T-helper 22 cell (primary cell): ENCODE data around the gene OLFML1.

Experiments
- DNase-seq: peaks from one replicate; pipeline ENCODE4 v3.0.0-alpha.2; 2020; ENCODE audit warnings: low read depth

Gene OLFML1

DNA sequence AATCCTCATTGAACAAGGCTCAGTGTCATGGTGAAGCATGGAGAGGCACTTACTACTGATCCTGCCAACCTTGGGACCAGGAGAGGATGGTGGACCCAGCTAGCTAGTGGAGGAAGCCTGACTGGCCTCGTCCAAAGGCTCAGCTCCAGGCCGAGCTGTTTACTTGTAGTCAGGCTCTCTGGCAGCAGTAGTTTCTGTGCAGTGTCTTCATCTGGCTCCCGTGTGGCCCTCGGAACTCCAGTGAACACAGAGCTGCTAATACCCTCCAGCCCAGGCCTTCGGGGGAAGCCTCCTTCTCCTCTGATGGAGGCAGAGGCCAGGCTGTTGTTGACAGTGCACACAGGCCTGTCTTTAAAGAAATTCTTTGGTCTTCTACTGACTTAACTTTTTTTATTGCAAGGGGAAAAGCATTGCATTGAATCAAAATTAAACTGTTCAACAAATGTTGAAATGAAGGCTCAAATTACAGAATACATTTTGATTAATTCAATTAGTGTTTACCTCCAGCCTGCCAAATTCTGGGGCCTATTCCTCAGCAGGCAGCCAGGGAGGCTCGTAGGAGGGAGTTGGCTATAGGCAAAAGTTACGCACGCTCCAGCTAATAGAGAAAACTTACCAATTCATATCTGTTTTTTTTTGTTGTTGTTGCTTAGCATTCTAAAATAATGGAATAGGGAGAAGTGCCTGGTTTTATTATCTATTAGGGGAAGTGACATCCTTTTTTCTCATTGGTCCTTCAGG lies 47.3 kb downstream of the OLFML1 start:
- no peak for DNase-seq

- no peak for DNase-seq
Measured at GRCh38 chr11:7533199-7534041, 48.1 kb downstream of the OLFML1 start.

GRCh38 chr11:7534042-7534378 lies 48.7 kb downstream of the OLFML1 start:
- DNase-seq: no peak

DNA sequence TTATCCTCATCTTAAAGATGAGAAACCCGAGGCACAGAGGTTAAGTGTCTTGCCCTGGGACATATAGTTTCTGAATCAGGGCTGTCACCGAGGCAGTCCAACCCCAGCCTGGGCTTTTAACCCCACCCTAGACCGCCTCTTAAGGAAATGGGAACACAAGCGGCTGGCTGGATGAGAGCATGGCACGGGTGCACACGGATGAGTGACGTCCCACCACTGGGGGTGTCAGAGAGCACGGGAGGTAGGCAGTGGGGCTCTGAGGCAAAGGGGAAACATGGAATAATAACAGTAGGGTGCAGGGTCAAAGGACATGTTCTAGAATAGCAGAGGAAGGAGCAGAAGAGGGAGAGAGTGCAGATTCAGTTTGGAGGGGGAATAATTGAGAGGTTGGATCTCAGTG lies 50.8 kb downstream of the OLFML1 start:
- DNase-seq: no peak

DNA sequence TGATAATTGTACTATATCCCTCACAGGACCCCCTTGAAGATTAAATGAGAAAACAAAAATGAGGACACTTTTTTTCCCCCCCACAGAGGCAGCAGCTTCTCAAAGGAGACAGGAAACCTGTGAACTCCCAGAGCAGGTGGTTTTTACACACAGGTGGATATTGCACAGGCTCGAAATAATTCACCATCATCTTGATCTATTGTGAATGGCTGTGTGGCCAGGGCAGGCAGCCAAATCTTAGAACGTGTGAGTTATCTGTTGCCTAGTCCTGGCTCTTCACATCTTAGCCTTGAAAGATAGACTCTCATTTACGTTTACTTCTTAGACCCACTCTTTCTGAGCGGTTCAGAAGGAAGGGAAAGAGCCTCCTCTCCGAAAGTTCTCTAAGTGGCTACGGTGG lies 52.0 kb downstream of the OLFML1 start:
- no peak for DNase-seq

GRCh38 chr11:7538031-7538430 lies 52.7 kb downstream of the OLFML1 start:
- DNase-seq: no peak

GRCh38 chr11:7538466-7539454 lies 53.5 kb downstream of the OLFML1 start:
- no peak for DNase-seq

GRCh38 chr11:7540830-7541555 lies 55.7 kb downstream of the OLFML1 start:
- no peak for DNase-seq

GRCh38 chr11:7543302-7543701 lies 58.0 kb downstream of the OLFML1 start:
- no peak for DNase-seq

DNA sequence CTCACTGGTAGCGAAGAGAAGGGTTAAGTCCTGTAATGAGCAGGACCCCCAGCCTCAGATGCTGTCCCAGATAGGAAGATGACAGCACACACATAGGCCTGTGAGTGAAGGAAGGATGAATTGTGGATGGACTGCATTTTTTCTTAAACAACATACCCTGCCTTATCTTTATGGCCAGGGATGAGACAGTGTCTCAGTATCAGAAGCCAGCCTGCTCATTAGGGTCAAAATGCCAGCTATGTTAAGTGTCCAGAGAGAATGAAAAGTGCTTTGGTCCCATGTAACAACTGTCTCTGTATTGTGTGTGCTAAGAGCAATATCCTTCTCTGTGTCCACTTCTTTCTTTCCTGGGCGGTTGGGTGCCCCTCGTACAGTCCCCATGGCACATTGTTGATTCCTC lies 58.7 kb downstream of the OLFML1 start:
- DNase-seq: no peak

GRCh38 chr11:7545611-7546010 lies 60.3 kb downstream of the OLFML1 start:
- no peak for DNase-seq

GRCh38 chr11:7546324-7546791 lies 61.1 kb downstream of the OLFML1 start:
- DNase-seq: no peak

DNA sequence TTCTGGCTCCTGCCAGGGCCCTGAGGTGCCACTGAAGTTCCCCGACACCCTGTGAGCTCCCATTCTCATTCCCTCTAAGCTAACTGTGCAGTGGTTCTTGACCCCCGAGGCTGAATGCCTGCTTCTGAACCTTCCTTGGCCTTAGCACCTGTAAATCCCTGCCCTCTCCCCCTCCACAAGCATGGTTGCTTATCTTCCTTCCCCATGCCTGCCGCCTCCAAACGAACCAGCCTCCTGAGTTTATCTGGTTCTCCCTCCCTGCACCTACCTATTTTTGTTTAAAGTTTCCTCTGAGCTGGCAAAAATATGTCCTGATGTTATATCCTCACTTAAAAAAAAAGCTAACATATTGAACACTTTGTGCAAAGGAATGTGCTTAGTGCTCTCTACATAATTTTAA lies 62.4 kb downstream of the OLFML1 start:
- DNase-seq: no peak

- DNase-seq: no peak
Measured at GRCh38 chr11:7548659-7549274, 63.5 kb downstream of the OLFML1 start.

DNA sequence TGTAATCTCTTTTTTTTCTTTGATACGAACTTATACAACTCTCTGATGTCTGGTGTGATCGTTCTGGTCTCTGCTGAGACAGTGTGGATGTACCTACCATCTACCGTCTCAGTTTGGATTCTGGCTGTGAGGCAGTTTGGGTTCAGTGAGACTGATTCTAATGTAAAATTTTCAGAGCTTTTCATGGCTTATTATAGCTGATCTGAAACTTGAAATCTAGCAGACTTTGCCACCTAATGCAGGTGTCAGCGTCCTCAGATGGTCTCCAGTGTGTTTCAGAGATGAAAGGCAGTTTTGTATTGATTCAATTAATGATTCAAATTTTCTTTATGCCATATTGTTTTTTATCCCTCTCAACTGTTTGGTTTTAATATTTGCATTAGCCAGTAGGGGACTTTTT lies 64.4 kb downstream of the OLFML1 start:
- DNase-seq: no peak

DNA sequence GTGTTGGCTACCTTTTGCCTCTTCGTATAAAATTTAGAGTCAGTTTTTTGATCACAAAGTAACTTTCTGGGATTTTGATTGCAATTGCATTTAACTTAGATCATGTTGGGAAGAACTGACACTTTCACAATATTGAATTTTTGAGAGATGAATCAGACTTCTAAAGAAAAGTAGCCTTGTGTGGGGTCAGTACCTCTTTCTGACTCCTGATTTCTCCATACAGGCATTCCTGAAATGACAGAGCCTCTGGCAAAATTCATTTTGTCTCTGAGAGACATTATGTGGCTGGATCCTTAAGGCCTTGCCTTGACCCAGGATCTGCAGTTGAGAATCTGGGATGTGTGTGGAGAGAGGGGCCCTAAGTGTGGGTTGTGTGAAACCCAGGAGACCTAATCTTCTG lies 66.3 kb downstream of the OLFML1 start:
- no peak for DNase-seq

GRCh38 chr11:7552666-7553065 lies 67.4 kb downstream of the OLFML1 start:
- DNase-seq: no peak

- no peak for DNase-seq
Measured at GRCh38 chr11:7555052-7555699, 69.9 kb downstream of the OLFML1 start.

DNA sequence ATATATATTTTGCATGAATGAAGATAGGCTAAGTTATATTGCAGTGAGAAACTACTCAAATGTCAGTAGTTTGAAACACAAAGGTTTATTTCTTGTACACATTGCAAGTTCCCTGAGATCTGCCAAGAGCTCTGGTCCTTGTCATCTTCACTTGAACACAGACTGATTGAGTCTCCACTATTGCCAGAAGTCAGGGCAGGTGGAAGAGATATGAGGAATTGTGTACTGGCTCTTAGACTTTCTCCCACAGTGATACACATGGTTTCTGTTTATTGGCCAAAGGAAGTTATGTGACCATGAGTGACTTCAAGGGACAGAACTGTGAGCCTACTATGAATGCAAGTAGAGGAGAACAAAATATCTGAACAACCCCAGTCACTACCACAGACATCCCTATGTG lies 72.7 kb downstream of the OLFML1 start:
- DNase-seq: no peak

DNA sequence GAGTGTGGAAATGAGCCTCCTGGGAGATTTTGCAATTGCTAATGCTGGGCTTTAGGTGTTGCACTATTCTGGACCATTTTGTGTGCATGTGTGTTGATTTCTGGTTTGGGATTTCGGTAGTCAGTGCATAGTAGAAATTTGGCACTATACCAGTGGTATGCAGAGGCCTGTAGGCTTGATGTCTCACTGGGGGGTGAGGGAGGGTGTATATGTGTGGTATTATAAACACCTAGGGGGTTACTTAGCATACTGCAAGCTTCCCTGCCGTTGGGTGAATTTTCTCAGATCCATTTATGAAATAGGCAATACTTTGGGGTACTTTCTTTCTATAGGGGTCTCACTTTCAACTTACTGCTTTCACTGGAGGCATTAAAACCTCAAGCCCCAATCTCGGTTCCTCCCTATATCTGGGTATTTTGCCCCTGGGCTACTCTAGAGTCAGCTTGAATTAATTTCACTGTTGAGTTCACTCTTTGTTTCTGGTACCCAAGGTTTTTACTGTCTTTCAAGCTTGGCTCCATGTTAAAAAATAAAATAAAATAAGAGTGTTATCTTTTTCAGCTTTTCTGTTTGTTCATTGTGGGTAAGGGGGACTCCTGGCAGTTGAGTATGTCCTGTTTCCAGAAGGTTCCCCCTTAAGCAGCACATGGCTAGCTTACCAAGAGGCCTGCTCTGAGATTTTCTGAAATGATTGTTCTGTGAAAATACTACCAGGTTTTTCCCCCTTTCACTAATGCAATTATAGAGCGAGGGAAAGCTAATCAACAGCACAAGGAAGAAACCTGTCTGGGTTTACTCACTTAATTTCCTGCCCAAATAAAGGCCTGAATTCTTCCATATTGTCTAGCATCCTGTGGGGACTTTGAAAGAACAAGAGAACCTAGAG lies 74.3 kb downstream of the OLFML1 start:
- DNase-seq: no peak
